Measurements from ENCODE around the gene GMCL2. TPM values are rescaled to one million over a fixed set of nuclear protein-coding genes. Genes with fewer than 3 reads are reported as not detected.

GMCL2 gene
- total RNA-seq, 1 experiment from 2014 or later, result not detected

DNA sequence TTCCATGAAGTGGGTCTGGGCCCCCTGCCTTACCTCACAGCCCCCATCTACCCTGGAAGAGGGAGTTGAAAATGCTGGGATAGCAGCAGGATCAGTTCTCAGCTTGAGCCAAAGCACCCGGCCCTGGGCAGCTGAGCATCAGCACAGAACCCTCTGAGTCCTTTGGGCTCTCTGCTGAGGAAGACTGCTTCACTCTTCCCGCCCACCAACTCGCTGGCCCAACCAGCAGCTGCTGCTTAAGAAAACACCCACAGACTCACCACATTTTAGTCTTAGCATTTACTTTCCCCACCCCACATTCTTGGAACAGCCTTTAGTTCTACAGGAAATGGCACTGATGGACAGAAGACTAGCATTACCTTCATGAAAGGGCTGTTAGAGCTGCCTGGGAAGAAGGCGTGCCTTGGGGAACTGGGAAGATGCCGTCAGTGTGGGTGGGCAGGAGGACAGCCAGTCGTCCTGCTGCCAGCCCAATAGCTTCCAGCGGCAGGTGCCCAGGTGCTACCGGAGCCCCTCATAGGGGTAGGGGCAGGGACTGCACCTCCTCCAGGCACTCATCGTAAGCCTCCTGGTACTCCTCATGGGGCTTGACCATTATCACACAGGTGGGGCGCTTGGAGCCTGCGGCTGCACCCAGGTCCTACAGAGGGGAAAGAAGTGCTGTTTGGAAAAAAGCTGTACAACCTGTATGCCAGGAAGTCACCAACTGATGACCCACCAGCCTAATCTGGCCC is 37.8 kb downstream of the GMCL2 start:
- Histone ChIP-seq H3K27me3 (replicated peaks; ENCODE audit: control insufficient read depth, insufficient read depth, low read length) (no peaks in the 10 kb centered on the region), H3K36me3 (ENCODE audit: control insufficient read depth, insufficient read depth, low read length) (peaks cover 5% of the 10 kb centered on the region; the same call in 1 of the 2 replicates), H3K4me3 (ENCODE audit: low read depth, low read length) (no peak overlapping the region), H3K9me3 (no peaks in the 10 kb centered on the region), H3K4me1 (peaks cover 5% of the 10 kb centered on the region)
- no peak for DNase-seq
- TF ChIP-seq, protein P1, sequence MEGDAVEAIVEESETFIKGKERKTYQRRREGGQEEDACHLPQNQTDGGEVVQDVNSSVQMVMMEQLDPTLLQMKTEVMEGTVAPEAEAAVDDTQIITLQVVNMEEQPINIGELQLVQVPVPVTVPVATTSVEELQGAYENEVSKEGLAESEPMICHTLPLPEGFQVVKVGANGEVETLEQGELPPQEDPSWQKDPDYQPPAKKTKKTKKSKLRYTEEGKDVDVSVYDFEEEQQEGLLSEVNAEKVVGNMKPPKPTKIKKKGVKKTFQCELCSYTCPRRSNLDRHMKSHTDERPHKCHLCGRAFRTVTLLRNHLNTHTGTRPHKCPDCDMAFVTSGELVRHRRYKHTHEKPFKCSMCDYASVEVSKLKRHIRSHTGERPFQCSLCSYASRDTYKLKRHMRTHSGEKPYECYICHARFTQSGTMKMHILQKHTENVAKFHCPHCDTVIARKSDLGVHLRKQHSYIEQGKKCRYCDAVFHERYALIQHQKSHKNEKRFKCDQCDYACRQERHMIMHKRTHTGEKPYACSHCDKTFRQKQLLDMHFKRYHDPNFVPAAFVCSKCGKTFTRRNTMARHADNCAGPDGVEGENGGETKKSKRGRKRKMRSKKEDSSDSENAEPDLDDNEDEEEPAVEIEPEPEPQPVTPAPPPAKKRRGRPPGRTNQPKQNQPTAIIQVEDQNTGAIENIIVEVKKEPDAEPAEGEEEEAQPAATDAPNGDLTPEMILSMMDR (IDR thresholded peaks at IDR 0.05; ENCODE audit: insufficient read depth in 1 of 2, low read depth in 1 of 2, low read length in 1 of 2, severe bottlenecking in 1 of 2, unreplicated experiment in 1 of 2), result no peak
- H3K36me3 Mint-ChIP-seq (ENCODE audit: insufficient read depth, unreplicated experiment), result peaks cover 86% of the 10 kb centered on the region
- ChIA-PET CTCF (interaction anchor here (0.6 to 1.2 kb wide), 3 partner anchors 9 to 73 kb away, joined by 3 to 13 read pairs (median 8); no protein-coding TSS in a partner anchor), POLR2A (no interaction called here)
- H3K27ac Mint-ChIP-seq (ENCODE audit: unreplicated experiment), result peak overlapping the region; percentile 34
- BruUV-seq (replicated peaks), result no TSS peak
- H3K4me1 Mint-ChIP-seq (ENCODE audit: low read depth, unreplicated experiment), result no peaks in the 10 kb centered on the region
- no peak overlapping the region for H3K4me3 Mint-ChIP-seq (ENCODE audit: unreplicated experiment)
- no peaks in the 10 kb centered on the region for H3K27me3 Mint-ChIP-seq (ENCODE audit: insufficient read depth, unreplicated experiment)
- H3K9me3 Mint-ChIP-seq (ENCODE audit: unreplicated experiment), result no peaks in the 10 kb centered on the region
- intact Hi-C loops (cut with micrococcal nuclease; ENCODE audit: unreplicated experiment), result no loop called here

DNA sequence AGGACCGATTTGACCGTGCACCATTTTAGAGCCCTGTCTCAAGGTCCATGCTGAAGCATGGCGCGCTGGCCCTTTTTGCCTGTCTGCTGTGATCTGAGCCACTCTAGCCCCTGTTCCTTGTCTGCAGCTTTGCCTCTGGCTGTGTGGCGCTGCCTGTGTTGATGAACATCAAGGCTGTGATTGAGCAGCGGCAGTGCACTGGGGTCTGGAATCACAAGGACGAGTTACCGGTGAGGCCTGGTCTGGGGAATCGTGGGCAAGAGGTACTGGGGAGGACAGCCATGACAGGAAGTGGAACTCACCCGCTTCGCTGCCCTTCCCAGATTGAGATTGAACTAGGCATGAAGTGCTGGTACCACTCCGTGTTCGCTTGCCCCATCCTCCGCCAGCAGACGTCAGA is 39.8 kb downstream of the GMCL2 start:
- H3K27ac Mint-ChIP-seq (ENCODE audit: unreplicated experiment), result no peak overlapping the region
- POLR2A ChIA-PET, result interaction anchor here (0.6 kb wide), 1 partner anchor 11 kb away, joined by 4 read pairs; no protein-coding TSS in a partner anchor
- H3K27me3 Mint-ChIP-seq (ENCODE audit: insufficient read depth, unreplicated experiment), result no peaks in the 10 kb centered on the region
- no peak overlapping the region for H3K4me3 Mint-ChIP-seq (ENCODE audit: unreplicated experiment)
- H3K9me3 Mint-ChIP-seq (ENCODE audit: unreplicated experiment), result no peaks in the 10 kb centered on the region
- H3K9me3 ChIP-seq, result no peaks in the 10 kb centered on the region
- intact Hi-C loops (cut with micrococcal nuclease; ENCODE audit: unreplicated experiment), result loop anchor here (2.0 kb wide), 2 partner anchors 17 kb away; partner anchors contain the start of gene RMND5B
- no peak for DNase-seq
- BruUV-seq (replicated peaks), result no TSS peak
- no peaks in the 10 kb centered on the region for H3K4me1 Mint-ChIP-seq (ENCODE audit: low read depth, unreplicated experiment)
- peaks cover 75% of the 10 kb centered on the region for H3K36me3 Mint-ChIP-seq (ENCODE audit: insufficient read depth, unreplicated experiment)
- peaks cover 5% of the 10 kb centered on the region; the same call in 1 of the 2 replicates for H3K36me3 ChIP-seq (ENCODE audit: control insufficient read depth, insufficient read depth, low read length)
- H3K4me3 ChIP-seq (ENCODE audit: low read depth, low read length), result no peak overlapping the region
- TF ChIP-seq, protein P1 (IDR thresholded peaks at IDR 0.05; ENCODE audit: insufficient read depth in 1 of 2, low read depth in 1 of 2, low read length in 1 of 2, severe bottlenecking in 1 of 2, unreplicated experiment in 1 of 2), result no peak
- peaks cover 3% of the 10 kb centered on the region; the same call in 1 of the 2 replicates for H3K4me1 ChIP-seq
- H3K27me3 ChIP-seq (replicated peaks; ENCODE audit: control insufficient read depth, insufficient read depth, low read length), result no peaks in the 10 kb centered on the region
- CTCF ChIA-PET, result interaction anchor here (1.1 kb wide), 1 partner anchor 71 kb away, joined by 9 read pairs; no protein-coding TSS in a partner anchor

DNA sequence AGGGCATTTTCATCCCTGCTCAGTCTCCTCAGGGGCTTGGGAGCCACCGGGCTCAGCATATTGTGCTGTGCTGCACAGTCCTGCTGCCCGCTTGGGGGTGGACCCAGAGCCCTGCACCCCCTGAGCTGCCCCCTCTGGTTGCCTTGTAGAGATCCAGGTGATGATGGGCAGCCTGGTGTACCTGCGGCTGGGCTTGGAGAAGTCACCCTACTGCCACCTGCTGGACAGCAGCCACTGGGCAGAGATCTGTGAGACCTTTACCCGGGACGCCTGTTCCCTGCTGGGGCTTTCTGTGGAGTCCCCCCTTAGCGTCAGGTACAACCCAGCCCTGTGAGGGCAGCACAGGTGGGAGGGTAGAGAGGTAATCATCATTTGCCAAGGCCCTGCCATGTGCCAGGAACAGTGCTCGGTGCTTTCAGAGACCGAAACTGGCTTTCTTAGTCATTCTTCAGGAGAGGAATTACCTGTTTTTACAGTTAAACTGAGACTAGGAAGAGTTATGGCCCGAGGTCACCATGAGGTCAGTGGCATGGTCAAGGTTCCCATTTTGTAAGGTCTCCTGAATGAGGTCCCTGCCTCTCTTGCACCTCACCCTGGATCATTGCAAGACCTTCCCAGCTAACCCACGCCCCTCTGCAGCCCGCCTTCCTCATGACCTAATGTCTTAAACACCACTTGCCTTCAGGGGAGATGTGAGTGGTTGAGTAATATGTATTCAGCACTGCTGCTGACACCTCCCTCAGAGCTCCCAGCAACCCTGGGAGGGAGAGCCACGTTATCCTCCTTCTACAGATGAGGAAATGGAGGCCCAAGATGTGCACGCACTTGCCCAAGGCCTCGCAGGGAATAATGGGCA is 41.0 kb downstream of the GMCL2 start:
- POLR2A ChIA-PET, result interaction anchor here (0.6 to 1.5 kb wide), 2 partner anchors 70 to 609 kb away, joined by 3 to 5 read pairs; no protein-coding TSS in a partner anchor
- Mint-ChIP-seq H3K4me1 (ENCODE audit: low read depth, unreplicated experiment) (no peaks in the 10 kb centered on the region), H3K27me3 (ENCODE audit: insufficient read depth, unreplicated experiment) (no peaks in the 10 kb centered on the region), H3K4me3 (ENCODE audit: unreplicated experiment) (no peak overlapping the region), H3K36me3 (ENCODE audit: insufficient read depth, unreplicated experiment) (peaks cover 74% of the 10 kb centered on the region), H3K9me3 (ENCODE audit: unreplicated experiment) (no peaks in the 10 kb centered on the region), H3K27ac (ENCODE audit: unreplicated experiment) (no peak overlapping the region)
- Histone ChIP-seq H3K36me3 (ENCODE audit: control insufficient read depth, insufficient read depth, low read length) (peaks cover 5% of the 10 kb centered on the region; the same call in 1 of the 2 replicates), H3K27me3 (replicated peaks; ENCODE audit: control insufficient read depth, insufficient read depth, low read length) (no peaks in the 10 kb centered on the region), H3K9me3 (no peaks in the 10 kb centered on the region), H3K4me3 (ENCODE audit: low read depth, low read length) (no peak overlapping the region), H3K4me1 (peaks cover 3% of the 10 kb centered on the region; the same call in 1 of the 2 replicates)
- no TSS peak for BruUV-seq (replicated peaks)
- intact Hi-C loops (cut with micrococcal nuclease; ENCODE audit: unreplicated experiment), result loop anchor here (1.0 to 2.0 kb wide), 4 partner anchors 15 to 70 kb away; partner anchors contain the start of gene RMND5B
- CTCF ChIA-PET, result interaction anchor here (1.5 to 2.1 kb wide), 4 partner anchors 7 to 71 kb away, joined by 4 to 45 read pairs (median 7); partner anchors contain the start of gene NHP2
- DNase-seq, result peak; percentile 86
- TF ChIP-seq, protein P1 (IDR thresholded peaks at IDR 0.05; ENCODE audit: insufficient read depth in 1 of 2, low read depth in 1 of 2, low read length in 1 of 2, severe bottlenecking in 1 of 2, unreplicated experiment in 1 of 2), result peak; percentile 80 to 95
